HG03175 (cell line): ENCODE data around the gene NOC2L.
"Not testable (repeated sequence)": the region's sequence is repeated elsewhere in the genome, so short reads cannot be mapped to it uniquely, and the experiment has no call there.

ENCODE experiments used
- ATAC-seq: cut with Tn5 transposase; IDR thresholded peaks from one replicate; pipeline ENCODE4 v1.9.1; 2021; ENCODE audit warnings: mild to moderate bottlenecking, moderate library complexity; ENCODE audit not compliant: unreplicated experiment

NOC2L gene

DNA sequence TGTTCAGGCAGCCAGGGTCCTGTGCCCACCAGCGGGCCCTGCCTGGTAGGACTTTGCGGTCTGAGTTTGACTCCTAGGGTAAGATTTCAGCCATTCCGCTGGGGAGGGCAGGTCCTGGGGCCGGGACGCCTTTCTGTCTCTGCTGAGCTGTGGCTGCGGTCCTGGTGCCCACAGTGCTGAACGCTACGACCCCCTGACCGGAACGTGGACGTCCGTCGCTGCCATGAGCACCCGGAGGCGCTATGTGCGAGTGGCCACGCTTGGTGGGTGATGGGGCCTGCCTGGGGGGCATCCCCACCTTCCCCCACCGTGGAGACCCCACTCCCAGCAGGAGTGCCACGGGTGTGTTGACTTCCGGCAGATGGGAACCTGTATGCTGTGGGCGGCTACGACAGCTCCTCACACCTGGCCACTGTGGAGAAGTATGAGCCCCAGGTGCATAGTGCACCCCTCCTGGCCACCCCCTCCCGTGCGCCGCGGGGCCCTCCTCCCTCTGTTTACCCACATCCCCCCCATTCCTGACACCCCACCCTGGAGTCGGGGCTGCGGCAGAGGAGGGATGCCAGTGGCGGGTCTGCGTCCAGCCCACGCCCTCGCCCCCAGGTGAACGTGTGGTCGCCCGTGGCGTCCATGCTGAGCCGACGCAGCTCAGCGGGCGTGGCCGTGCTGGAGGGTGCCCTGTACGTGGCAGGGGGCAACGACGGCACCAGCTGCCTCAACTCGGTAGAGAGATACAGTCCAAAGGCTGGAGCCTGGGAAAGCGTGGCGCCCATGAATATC is 4.9 kb upstream of the NOC2L start:
- ATAC-seq = no peak

DNA sequence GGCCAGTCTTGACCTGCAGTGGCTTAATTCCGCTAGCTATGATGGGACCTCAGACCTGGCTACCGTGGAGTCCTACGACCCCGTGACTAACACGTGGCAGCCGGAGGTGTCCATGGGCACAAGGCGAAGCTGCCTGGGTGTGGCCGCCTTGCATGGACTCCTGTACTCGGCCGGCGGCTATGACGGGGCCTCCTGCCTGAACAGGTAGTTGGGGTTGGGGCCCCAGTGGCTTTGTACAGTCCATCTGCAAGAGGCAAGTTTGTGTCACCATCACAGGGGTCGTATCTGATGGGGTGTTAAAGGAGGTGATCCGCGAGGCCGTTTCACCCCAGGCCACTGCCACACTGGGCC is 4.2 kb upstream of the NOC2L start:
- no peak for ATAC-seq

DNA sequence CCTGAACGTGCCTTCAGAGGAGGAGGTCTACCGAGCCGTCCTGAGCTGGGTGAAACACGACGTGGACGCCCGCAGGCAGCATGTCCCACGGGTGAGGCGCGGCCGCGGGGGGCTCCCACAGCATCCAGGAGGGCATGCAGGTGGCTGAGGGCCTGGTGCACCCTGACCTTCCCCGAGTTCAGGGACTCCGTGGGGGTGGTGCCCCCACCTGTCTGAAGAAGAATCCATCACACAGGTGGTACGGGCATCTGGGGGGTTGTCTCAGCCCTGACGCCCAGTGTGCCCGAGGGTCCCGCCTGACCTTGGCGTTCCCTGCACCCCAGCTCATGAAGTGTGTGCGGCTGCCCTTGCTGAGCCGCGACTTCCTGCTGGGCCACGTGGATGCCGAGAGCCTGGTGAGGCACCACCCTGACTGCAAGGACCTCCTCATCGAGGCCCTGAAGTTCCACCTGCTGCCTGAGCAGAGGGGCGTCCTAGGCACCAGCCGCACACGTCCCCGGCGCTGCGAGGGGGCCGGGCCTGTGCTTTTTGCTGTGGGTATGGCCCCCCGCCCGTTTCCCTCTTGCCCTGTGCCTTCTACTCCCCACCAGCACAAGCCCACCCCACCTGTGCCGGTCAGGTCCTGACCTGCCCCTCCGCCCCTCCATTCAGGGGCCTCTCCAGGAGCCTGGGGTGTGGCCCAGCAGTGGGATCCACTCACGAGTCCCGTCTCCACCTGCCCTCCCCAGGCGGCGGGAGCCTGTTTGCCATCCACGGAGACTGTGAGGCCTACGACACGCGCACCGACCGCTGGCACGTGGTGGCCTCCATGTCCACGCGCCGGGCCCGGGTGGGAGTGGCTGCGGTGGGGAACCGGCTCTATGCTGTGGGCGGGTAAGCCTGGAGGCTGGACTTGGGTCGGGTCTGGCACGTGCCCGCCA is 3.6 kb upstream of the NOC2L start:
- ATAC-seq = no peak

DNA sequence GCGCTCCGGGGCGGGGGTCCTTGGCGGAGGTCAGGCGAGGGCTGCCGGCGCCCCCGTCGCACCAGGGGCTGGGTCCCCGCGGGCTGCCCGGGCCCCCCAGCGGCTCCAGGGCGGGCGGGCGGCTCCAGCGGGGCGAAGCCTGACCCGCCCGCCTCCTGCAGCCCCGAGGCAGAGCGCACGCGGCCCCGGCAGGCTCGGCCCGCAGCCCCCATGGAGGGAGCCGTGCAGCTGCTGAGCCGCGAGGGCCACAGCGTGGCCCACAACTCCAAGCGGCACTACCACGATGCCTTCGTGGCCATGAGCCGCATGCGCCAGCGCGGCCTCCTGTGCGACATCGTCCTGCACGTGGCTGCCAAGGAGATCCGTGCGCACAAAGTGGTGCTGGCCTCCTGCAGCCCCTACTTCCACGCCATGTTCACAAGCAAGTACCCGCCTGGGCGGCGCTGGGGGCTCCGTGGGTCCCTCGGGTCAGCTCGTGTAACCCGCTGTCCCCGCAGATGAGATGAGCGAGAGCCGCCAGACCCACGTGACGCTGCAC is 2.1 kb upstream of the NOC2L start:
- no peak for ATAC-seq

DNA sequence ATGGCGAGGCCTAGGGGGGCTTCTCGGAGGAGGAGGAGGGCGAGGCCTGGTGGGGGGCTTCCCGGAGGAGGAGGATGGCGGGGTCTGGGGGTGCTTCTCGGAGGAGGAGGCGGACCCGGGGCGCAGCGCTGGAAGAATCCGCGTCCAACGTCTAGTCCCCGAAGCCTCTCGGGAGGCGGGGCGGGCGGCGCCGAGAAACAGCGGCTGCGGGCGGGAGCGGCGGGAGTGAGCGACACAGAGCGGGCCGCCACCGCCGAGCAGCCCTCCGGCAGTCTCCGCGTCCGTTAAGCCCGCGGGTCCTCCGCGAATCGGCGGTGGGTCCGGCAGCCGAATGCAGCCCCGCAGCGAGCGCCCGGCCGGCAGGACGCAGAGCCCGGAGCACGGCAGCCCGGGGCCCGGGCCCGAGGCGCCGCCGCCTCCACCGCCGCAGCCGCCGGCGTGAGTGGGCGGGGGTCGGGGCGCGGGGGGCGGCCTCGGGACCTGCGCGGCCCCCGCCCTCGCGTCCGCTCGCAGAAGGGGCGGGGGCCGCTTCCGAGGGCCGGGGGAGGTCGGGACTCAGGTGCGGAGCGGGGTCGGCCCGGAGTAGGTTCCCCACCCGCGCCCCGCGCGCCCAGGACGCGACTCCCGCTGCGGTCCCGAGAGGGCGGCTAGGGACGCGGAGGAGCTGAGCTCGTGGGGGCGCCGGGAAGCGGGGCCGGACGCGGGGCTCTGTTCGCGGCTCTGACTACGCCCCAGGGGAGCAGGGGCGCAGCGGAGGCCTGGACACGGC is 1.5 kb upstream of the NOC2L start, which contains the start of gene KLHL17:
TSS of gene KLHL17 (plus strand) at position 222 of the 769 bp plus-strand sequence. CDS start at position 332, 110 bp downstream.
- no peak for ATAC-seq

DNA sequence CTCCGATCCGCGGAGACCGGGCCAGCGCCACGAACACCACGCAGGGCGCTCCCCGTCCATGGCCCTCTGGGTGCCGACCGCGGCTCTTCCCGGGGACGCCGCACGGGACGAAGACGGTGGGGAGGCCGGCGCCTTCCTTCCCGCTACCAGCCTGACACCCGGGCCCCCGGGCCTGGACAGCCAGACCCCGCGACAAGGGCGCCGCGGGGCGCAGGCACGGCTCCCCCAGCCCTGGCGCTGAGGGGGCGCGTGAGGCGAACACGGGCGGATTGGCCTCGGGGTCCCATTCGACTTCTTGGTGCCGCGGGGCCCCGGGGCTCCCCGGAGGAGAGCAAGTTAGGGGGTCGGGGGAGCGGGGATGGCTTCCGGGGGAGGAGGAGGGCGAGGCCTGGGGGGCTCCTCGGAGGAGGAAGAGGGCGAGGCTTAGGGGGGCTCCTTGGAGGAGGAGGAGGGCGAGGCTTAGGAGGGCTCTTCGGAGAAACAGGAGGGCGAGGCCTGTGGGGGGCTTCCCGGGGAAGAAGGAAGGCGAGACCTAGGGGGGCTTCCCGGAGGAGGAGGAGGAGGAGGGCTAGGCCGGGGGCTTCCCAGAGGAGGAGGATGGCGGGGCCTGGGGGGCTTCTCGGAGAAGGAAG is 791 bp upstream of the NOC2L start:
- ATAC-seq = no peak

DNA sequence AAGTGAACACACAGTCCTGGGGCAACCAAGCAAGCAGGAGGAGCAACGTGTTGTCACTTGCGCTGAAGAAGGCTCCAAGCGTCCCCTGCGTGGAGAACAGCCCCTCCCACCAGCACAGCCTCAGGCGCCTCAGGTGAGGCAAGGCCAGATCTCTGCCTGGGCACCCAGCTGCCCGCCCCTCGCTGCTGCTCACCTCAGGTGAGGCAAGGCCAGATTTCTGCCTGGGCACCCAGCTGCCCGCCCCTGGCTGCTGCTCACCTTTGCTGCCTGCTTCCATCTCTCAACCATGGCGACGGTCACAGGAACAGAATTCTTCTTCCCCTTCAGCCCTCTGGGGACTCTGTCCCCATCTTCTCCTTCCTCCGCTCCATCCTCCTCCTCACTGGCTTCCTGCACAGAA is 2.4 kb downstream of the NOC2L start:
- no peak for ATAC-seq

DNA sequence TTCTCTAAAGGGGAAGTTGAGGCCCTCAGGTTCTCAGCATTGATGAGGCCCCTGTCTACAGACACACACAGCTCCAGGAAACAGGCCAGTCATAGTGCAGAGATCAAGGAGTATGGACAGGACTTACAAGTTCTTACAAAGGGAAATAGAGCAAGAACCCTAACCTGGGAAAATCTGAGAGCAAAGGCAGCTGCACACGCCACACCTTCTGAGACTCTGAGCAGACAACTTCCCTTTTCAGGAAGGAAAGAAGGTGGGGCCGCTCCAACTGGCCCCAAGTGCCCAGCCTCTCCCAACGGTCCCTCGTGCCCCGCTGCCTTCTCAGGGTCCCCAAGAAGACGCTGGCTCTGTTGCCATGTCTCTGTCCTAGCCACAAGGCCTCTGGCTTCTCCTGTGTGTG is 3.6 kb downstream of the NOC2L start:
- no peak for ATAC-seq

DNA sequence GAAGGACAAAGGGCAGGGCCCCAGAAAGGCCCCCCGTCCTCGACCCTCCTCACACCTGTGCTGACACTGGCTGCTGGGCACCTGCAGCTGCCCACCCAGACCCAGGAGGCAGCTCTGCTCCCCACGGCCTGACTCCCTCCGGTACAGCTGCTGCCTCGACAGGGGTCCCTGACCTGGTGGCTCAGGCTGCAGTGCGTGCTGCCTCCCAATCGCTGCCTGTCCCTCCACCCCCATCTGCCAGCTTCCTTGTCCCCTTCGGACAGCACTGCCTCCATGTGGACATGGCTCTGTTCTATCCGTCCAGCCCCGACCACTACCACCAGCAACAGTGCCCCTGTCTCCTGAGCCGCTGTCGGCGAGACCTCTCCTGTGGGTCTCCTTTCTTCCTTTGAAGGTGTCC is 4.1 kb downstream of the NOC2L start:
- ATAC-seq = no peak

DNA sequence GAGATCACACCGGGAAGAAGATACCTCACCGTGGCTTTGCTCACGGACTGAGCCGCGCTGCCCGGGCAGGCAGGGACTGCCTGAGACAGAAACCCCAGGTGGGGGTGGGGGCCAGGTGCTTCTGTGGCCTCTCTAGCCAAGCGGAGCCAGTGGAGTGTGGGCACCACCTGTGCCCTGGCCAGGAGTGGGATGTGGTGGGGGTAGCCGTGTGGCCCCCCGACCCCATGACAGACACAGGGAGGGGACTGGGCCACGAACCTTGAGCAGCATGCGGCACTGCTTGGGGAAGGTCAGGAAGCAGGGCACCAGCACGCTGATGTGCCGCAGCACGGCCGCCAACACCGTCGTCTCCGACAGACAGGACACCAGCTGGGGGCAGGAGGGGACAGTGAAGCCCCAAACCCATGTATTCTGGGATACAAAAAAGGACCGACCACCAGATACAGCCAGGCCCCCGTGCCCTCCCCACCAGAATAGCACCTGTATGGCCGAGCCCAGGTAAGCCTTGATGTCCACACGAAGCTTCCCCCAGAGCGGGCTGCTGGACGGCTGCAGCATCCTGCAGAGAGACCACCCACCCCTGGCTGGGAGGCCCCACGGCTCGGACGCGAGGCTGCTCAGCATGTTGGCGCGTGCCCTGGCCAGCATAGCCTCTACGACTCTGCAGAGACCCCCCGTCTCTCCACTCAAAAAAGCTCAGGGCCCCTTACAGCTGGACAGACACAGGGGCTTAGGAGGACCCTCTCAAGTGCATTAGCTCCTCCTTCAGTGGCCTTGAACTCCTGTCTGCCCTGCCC is 5.3 kb downstream of the NOC2L start:
- no peak for ATAC-seq

DNA sequence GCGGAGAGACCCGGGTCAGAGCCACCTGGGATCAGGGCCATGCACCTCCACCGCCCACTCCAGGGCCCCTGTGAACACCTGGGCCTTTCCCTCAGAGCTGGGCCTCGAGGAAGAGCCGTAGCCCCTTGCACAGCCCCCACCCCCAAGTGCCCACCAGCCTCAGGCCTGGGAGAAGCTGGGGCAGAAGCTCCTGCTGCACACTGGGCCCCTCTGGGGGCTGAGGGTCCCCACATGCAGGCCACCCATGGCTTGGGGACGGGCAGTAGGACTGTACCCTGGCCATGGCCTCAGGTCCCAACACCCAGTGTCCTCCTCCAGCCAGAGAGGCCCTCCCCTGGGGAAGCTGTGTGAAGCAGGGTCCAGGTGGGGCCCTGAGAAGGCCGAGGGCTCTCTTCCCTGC is 6.5 kb downstream of the NOC2L start:
- no peak for ATAC-seq

DNA sequence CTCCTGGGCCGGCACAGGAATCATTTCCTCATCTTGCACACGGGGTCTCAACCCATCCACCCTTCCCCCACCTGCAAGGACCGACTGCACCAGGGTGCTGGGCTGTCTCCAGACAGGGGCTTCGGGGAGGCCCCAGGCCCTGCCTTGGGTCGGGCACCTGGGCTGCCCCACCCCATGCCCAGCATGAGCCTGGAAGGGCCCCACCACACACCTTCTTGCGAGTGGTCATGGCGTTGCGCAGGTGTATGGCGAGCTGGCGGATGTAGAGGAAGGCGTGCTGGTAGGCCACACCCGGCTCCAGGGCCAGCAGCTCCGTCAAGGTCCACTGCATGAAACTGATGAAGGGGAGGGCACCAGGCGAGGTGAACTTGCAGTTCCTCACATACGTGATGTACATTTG is 6.9 kb downstream of the NOC2L start:
- no peak for ATAC-seq

DNA sequence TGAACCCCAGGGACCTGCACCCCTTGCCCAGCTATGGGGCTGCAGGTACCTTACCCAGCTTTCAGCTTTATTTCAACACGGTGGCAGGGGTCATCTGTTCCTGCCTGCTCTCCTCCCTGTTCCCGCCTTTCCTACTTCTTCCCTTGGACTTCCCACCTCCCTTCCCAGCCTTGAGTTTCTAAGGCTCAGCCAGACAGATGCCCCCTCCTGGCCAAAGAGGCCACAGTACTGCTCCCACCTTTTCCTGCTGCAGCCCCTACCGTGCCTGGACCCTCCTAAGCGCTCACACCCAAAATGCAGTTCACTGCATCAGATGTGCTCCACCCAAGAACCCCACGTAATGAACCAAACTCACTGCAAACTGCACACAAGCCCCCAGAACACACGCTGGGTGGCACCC is 7.7 kb downstream of the NOC2L start:
- ATAC-seq = no peak

DNA sequence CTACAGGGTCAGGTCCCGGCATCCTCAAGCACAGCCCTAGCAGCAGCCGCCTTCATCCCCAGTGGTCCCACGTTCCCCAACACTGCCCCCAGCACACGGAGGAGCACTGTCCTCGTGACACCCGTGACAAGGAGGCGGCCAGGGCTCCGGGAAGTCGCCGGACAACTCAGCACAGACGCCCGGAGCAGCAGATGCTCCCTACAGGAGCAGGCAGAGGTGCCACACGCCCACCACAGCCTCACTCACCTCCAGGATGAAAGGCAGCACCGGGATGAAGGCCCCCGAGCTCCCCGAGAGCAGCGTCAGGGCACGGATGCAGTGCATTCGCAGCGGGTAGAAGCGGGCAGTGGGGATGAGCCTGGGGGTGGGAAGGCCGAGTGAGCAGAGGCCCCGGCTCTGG is 8.2 kb downstream of the NOC2L start:
- ATAC-seq = no peak

DNA sequence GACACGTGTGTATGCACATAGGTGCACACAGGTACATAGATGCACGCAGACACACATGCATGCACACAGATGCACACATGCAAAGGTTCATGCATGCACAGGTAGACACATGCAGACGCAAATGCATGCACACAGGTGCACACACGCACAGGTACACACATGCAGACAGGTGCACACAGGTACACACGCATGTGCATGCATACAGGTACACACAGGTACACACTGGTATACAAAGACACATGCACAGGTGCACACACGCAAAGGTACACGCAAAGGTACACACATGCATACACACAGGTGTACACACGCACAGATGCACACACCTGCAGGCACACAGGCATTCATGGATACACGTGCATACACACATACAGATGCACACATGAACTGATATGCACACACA is 8.8 kb downstream of the NOC2L start:
- ATAC-seq = no peak

DNA sequence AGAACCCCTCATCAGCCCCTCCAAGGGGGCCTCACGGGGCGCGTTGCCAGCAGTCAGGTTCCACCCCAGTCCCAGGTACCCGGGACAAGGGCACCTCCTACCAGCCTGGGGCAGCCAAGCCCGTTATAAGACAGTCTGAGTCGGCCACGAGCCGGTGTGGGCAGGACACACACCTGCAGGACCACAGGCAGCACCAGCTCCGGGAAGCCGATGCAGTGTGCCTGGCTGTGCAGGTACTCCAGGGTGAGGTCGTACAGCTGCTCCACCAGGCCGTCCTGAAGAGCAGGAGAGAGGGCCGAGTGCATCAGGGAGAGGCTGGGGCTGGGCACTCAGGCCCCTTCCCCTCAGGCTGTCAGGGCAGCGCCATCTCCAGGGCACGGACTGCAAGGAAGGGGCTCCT is 11.1 kb downstream of the NOC2L start:
- no peak for ATAC-seq

DNA sequence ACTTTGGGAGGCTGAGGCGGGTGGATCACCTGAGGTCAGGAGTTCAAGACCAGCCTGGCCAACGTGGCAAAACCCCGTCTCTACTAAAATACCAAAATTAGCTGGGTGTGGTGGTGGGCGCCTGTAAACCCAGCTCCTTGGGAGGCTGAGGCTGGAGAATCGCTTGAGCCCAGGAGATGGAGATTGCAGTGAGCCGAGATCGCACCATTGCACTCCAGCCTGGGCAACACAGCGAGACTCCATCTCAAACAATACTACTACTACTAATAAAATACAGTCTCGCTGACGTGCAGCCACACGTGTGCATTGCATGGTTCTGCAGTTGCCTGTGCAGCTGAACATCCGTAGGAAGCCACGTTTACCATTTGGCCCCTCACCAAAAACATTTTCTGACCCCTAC is 12.2 kb downstream of the NOC2L start:
- not testable (repeated sequence) for ATAC-seq

DNA sequence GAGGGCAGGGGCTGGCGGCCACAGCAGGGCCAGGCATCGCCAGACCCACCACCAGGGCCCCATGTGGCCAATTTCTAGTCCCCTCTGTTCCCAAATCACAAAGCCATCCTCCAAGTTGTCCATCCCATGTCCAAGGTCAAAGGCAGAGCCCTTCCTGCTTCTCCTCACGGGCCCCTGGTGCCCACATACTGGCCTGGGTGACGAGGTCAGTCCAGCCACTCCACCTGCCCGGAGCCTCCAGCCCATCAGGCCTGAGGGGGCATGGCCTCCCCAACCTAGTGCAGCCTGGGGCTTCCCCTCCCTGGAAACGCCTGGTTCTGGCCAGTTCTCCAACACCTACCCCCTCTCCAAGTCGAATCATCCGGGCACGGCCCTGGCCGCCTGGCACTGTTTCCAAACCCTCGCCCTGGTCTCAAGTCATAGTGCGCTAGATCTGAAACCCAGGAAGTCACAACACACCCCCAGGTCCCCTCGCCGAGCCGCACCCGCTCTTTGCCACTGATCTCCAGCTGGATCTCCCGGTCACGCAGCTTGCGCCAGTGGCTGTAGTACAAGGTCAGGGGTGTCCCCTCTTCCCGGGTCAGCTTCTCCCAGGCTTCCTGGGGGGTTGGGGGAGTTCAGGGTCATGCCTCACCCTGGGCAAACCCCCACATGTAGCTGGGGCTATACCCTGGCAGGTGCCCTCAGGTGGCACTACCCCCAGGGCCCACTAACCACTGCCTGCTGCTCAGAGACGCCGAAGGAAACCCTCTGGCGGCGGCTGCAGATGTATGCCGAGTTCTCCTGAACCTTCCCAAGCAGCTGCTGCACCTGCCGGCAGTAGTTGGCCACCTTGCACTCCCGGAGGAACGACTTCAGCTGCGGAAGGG is 13.1 kb downstream of the NOC2L start:
- no peak for ATAC-seq
